GM21576 (cell line): Measurements from ENCODE around the gene SIRT5.

Experiments used
- ATAC-seq: cut with Tn5 transposase; IDR thresholded peaks from one replicate; pipeline ENCODE4 v1.9.1; 2021; ENCODE audit warnings: mild to moderate bottlenecking, moderate library complexity; ENCODE audit not compliant: unreplicated experiment

SIRT5 gene

DNA sequence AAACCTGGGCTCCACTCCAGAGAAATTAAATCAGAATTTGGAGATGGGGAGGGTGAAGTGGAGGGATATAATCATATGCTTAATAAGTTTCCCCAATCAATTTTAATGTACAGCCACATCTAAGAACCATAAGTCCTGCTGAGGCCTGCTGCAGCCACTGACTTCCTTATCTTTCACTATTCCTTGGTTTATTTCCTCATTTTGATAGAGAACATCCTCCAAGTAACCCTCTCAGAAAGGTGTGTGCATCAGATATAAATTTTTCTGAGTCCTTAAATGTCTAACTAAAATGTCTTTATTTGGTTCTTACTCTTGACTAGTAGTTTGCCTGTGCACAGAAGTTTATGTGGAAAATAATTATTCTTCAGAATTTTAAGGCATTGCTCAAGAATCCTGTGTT, 23.7 kb upstream of the SIRT5 start:
- no peak for ATAC-seq

- ATAC-seq, result no peak
Measured at GRCh38 chr6:13553646-13554045, 20.8 kb upstream of the SIRT5 start.

- ATAC-seq, result no peak
Measured at GRCh38 chr6:13554929-13555333, 19.5 kb upstream of the SIRT5 start.

DNA sequence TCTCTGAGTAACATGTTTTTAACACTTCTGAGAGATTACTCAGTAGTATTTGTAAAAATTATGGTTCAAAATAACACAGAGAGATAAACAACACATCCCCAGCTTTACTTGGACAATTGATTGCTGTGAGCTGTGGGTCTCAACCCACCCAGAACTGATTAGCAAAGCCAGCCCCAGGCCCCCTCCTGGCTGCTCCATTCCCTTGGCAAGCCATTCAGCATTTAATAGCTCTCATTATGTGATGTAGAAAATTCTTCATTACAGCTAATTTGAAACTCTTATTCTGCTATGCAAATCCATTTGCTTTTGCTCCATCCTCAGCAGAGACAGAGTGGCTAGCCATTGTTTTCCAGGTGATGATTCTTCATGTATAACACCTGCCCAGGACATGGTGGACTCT, 16.6 kb upstream of the SIRT5 start:
- ATAC-seq, result no peak

- no peak for ATAC-seq
Measured at GRCh38 chr6:13558718-13559117, 15.7 kb upstream of the SIRT5 start.

DNA sequence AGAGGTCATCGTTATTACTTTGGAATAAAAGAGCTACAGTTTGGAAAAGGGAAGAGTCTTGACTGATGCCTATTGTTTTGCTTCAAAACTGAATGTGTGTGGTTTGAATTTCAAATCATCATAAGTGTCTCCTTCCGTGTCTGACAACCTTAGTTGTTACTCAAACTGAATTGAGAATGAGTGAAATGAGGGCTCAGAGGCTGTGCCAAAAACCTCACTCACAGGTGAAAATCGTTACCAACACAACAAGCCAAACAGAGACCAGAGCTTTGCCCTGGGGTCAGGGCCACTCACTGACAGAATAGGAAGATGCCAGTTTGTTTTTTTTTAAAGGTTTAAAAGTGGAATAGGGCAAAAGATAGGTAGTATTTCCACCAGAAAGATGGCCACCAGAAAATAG, 15.2 kb upstream of the SIRT5 start:
- no peak for ATAC-seq

GRCh38 chr6:13559968-13560650, 14.3 kb upstream of the SIRT5 start:
- no peak for ATAC-seq

- no peak for ATAC-seq
Measured at GRCh38 chr6:13560651-13561044, 13.8 kb upstream of the SIRT5 start.

- ATAC-seq, result no peak
Measured at GRCh38 chr6:13561624-13562267, 12.7 kb upstream of the SIRT5 start.

DNA sequence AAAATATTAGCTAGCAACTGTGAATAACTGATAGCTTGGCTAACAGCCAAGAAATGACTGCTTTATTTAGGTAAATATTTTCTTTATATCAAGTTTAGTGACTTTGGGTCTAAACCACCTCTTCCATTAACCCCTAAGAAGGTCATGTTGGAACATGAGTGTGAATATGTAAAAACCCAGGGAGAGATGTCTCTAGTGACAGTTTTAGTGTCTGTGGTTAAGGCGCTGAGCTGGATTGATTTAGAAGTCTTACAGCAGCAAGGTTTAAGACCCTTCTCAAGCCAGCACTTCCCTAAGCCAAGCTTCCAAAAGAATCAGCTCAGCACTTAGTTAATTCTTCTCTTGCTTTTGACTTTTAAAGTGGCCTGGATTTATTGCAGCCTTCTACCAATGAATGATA, 11.4 kb upstream of the SIRT5 start:
- ATAC-seq, result no peak

GRCh38 chr6:13565921-13566320, 8.5 kb upstream of the SIRT5 start:
- ATAC-seq, result no peak

- ATAC-seq, result no peak
Measured at GRCh38 chr6:13566500-13566899, 7.9 kb upstream of the SIRT5 start.

- no peak for ATAC-seq
Measured at GRCh38 chr6:13568970-13569369, 5.4 kb upstream of the SIRT5 start.

DNA sequence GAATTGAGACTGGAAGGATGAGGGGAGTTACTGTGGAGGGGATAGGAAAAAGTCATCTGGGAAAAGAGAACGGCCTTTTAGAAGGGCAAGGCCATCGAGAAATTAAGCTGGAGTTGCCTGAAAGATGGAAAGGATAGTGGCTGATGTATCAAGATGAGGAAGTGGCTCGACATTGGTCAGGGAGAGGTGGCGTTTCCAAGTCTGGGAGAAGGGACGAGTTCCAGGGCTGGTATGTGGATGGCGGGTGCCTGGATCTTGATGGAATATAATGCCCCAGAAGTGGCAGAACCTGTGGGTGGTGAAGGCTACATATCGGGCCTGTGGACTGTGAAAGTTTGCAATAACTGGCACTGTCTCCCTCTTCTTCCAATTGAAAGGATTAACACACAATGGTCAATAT, 2.2 kb upstream of the SIRT5 start:
- no peak for ATAC-seq

- no peak for ATAC-seq
Measured at GRCh38 chr6:13572951-13573654, 1.3 kb upstream of the SIRT5 start.

DNA sequence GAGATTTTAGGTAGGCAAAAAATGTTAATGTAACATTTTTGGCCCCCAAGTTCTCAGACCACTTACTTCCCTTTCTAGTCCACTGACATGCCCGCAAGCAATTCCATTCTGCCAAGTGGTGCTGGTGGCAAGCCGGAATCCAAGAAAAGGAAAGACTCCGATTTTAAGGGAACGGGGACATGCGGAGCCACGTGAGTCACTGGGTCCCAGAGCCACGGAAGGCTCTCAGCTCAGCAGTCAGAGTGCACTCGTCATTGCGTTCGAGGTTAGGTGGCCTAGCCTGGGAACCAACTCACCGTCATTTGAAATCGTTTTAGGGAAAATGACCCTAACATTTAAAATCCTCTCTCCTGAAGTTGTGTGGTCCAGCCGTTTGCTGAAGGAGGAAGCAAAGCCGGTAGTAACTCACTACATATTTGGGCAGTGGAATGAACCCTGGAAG, 711 bp upstream of the SIRT5 start:
- no peak for ATAC-seq

GRCh38 chr6:13574149-13574570, 241 bp upstream of the SIRT5 start:
- ATAC-seq, result peak; percentile 53

GRCh38 chr6:13575377-13575775, 975 bp downstream of the SIRT5 start:
- no peak for ATAC-seq

- ATAC-seq, result no peak
Measured at GRCh38 chr6:13576017-13576416, 1.6 kb downstream of the SIRT5 start.

DNA sequence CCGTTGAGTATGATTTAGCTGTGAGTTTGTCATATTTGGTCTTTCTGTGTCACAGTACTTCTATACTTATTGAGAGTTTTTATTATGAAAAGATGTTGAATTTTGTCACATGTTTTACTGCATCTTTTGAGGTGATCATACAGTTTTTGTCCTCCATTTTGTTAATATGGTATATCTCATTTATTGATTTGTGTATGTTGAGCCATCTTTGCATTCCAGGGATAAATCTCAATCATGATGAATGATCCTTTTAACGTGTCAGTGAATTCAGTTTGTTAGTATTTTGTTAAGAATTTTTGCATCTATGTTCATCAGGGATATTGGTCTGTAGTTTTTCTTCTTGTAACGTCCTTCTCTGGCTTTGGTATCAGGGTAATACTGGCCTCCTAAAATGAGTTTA, 3.5 kb downstream of the SIRT5 start:
- ATAC-seq, result no peak

DNA sequence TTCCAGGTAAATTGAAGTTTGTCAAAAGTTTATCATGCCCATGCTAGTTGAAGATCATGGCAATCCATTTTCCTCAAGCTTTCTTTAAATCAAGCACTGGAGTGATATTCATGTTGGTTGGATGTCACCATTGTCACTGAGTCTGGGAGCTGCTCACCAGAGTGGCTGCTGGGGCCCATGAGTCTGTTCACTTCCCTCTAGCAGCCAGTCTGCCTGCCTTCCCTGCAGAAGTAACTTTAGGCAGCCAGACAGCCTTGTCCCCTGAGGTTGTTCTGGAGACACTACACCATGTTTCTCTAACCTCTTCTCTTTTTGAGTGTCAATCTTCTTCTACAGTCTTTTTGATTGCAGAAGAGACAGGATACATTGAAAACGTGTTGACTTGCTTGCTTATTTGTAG, 5.5 kb downstream of the SIRT5 start:
- no peak for ATAC-seq

- ATAC-seq, result no peak
Measured at GRCh38 chr6:13581700-13582229, 7.4 kb downstream of the SIRT5 start.
